ENCODE measurements around the gene CPT1B.
"Not testable (repeated sequence)": the region's sequence is repeated elsewhere in the genome, so short reads cannot be mapped to it uniquely, and the experiment has no call there.

The CPT1B gene

GRCh38 chr22:50544078-50544745, 34.0 kb downstream of the CPT1B start:
- DNase-seq = peak; percentile 65

DNA sequence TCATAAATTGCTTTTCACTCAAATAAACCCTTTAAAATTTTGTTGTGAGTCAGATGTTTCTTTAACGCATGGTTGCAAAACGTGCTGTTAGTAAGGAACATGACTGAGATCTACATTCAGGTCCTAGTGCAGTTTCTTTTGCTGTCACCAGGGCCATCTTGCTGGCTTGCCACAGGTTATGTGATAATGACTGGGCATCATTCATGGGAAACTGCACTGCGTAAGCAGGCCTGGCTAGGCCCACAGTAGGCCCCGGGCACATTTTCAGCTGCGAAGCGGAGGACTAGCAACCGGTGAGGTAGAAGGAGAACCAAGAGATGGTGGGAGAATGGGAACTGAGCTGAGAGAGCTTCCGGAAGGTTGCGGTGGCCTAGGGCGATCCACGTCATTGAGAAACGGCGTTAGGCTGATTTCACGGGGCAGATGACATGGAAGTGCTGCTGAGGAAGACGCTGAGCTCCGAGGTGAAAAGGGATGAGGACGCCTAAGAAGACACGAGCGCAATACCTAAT, 35.8 kb downstream of the CPT1B start:
- no peak for DNase-seq

- not testable (repeated sequence) for DNase-seq
Measured at GRCh38 chr22:50541667-50542026, 36.6 kb downstream of the CPT1B start.

- DNase-seq = no peak
Measured at GRCh38 chr22:50540381-50540780, 37.8 kb downstream of the CPT1B start.

DNA sequence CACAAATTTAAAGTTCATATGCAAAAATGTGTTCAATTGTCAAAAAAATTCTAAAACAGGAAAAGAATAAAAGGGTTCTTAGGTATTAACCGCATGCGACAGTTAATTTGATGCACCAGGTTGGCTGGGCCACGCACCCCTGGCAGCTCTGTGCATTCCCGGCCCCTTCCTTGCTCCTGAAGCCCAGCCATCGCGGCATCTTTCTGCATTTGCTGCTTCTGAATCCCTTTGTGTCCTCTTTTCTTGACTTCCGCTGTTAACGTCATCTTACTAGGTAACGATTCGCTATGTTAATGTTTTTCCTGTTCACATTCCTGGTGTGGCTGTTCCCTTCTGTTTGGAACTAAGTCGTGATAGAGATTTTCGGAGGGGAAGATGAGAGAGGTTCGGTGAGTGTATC, 40.5 kb downstream of the CPT1B start:
- no peak for DNase-seq

- no peak for DNase-seq
Measured at GRCh38 chr22:50536226-50536625, 42.0 kb downstream of the CPT1B start.

GRCh38 chr22:50535113-50535512, 43.1 kb downstream of the CPT1B start:
- DNase-seq = no peak

- not testable (repeated sequence) for DNase-seq
Measured at GRCh38 chr22:50533856-50534711, 44.1 kb downstream of the CPT1B start.

- no peak for DNase-seq
Measured at GRCh38 chr22:50532824-50533796, 45.1 kb downstream of the CPT1B start.

GRCh38 chr22:50531962-50532674, 46.1 kb downstream of the CPT1B start:
- no peak for DNase-seq

- no peak for DNase-seq
Measured at GRCh38 chr22:50531546-50531961, 46.7 kb downstream of the CPT1B start.

DNA sequence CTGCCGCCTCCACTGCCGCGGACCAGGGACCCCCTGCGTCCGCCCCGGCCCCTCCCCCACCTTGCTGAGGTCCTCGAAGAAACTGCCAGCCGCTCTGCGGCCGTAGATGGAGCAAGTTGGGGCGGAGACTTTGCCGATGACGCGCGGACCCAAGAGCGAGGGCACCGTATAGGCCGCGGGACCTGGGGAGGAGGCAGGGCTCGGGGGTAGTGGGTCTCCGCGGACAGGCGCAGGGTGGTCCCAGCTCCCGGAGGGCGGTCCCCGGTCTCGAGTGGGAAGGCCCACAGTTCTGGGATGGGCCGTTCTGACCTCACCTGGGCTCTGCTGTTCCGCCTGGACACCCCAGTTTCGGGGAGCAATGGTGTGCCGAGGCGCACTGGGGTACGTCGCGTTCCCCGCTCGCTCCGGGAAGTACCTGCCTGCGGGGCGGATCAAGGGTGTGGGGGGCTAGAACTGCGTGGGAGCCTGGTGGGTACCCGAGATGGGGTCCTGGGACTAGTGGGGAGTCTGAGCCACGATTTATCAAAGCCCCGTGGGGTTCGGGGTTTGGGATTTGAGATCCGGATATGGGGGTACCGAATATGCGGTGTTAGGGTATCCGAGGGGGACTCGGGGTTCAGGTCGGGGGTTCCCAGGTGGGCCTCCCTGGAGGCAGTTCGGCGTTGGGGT, 47.2 kb downstream of the CPT1B start:
- peak; percentile 85 for DNase-seq

DNA sequence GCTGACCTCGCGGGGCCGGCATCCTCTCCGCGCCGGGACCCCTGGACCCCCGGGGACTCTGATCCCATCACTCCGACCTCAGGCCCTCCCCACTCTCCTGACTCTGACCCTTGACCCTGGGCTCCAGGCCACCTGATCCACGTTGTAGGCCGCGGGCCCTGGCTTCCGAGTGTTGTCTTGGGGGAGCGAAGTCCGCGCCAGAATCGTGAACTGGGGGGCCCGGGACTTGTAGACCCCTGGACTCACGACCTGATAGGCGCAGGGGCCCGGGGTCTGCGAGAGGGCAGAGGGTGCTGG, 47.7 kb downstream of the CPT1B start:
- peak; percentile 44 for DNase-seq

DNA sequence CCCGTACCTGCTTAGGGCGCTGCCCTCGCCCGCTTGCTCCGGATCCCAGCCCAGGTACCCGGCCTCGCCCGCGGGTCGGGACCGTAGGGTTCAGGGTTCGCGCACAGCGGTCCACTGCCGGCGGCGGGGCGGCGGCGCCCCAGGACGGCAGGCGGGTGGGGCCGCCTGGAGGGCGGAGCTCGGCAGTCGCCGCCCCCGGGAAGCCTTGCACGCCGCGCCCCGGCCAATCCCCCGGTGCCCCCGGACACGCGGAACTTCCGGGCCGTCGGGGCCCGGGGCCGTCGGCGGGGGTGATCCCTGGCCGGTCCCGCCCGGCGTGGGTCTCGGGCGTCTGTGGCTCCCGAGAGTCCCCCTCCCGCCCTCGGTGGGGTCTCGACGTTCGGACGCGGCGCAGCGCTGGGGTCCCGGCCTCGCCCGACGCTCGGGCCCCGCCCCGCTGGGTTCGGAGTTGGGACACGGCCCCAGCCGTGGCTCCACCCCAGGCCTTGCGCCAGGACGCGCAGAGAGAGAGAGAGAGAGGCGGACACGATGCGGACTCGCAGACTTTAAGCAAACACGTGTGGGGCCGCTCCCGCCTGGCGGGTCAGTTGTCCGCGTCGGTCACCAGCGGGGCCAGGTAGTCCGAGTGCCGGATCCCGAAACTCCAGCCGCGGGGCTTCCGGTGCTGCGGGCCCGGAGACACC, 48.2 kb downstream of the CPT1B start, which contains the start of gene TYMP:
TYMP (minus strand) TSS at position 116 of the 683 bp plus-strand sequence. CDS start 303 bp downstream, outside the sequence.
- peak; percentile 81 for DNase-seq

GRCh38 chr22:50529416-50529896, 48.8 kb downstream of the CPT1B start:
- no peak for DNase-seq

DNA sequence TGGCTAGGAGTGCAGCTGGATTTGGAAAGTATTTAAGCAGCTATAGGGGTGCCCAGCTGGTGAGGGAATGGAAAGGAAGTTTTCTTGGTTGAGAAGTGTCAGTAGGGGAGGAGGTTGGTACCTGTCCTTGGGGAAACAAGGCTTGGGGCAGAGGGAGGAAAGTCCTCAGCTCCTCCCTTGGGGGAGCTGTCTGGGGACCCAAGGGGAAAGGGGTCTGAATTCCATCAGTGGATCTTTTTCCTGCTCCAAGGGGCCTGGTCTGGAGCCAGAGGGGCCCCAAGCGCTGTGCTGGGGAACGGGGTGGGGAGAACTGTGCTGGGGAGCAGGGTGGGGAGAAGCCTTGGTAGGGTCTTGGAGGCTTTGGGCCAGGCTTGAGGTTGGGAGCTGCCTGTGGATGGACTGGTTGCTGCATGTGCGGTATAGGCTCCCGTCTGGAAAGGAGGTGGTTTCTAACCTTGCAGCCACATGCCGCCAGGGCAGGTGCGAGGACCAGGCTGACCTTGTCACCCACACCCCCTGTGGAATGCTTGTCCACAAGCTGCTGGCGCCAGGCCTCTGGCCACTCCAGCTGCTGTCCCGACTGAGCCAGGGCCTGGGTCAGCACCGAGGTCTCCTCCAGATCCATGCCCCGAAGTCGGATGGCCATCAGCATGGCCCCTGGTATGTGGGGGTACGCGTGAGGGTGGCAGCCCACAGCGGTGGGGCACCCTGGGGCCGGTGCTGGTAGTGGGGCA, 49.4 kb downstream of the CPT1B start:
- no peak for DNase-seq

- no peak for DNase-seq
Measured at GRCh38 chr22:50527921-50528681, 50.1 kb downstream of the CPT1B start.

DNA sequence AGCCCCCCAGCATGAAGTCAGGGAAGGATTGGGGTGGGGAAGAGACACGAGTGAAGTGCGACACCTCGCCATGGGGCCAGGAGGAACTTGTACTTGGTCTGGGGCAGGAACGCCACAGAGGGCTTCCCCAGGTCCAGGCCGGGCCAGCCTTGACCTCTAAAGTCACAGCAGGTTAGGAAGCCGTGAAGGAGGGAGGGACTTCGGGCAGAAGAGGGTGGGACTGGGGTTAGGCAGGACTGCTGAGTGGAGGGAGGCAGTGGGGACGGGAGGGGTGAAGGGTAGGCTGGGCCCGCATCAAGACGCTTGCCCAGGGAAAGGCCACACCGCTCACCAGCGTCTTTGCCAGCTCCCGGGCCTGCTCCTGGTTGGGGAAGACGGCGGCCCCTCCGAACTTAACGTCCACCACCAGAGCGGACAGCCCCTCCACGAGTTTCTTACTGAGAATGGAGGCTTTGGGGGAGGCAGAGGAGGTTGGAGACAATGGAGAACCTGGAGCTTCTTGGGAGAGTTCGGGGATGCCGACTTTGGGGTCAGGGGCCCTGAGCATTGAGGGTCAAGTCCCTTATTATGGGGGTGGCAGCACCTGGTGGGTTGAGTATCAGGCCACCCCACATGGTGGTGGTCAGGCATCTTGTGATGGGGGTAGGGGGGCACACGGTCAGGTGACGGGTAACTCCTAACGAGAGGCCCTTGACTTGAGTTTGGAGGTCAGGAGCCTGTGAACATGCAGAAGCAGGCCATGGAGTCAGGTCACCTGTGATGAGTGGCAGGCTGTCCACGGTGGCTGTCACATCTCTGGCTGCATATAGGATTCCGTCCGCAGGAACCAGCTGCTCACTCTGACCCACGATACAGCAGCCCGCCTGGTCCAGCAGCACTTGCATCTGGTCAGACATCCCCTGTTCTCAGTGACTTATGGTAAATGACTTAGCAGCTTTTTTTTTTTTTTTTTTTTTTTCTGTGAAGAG, 51.1 kb downstream of the CPT1B start:
- peak; percentile 75 for DNase-seq

All from hematopoietic multipotent progenitor cell treated with erythropoietin and hydrocortisone succinate and interleukin-3 and kit ligand, for 8 days (in vitro differentiated cells).